Activated effector memory CD4-positive, alpha-beta T cell treated with Interleukin-2 at 50 U/mL for 16 hours (primary cell): ENCODE measurements around the gene TYRO3.
A peak's percentile ranks its signal among the peaks of the same experiment; 100 is the strongest.
"Not testable (repeated sequence)": the region's sequence is repeated elsewhere in the genome, so short reads cannot be mapped to it uniquely, and the experiment has no call there.

Source experiments
- DNase-seq: peaks from one replicate; pipeline ENCODE4 v3.0.0-alpha.2; 2020

The TYRO3 gene

DNA sequence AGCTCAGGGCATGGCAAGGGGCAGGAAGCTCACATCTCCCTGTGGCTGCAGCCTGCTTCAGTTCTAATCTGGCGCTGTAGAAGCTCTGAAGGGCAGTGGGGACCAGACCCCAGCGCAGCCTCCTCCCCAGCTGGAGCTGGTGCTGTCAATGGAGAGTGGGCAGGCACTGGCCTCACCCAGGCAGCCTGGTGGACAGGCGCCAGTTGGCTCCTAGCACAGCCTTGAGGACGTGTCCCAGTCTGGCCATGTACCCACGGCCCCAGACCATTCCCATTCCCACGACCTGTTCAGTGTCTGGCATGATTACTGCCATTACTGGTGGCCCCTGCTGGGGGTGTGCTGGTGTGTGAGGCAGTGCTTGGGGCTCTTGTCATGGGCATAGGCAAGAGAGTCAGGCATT is 16.3 kb downstream of the TYRO3 start:
- no peak for DNase-seq

DNA sequence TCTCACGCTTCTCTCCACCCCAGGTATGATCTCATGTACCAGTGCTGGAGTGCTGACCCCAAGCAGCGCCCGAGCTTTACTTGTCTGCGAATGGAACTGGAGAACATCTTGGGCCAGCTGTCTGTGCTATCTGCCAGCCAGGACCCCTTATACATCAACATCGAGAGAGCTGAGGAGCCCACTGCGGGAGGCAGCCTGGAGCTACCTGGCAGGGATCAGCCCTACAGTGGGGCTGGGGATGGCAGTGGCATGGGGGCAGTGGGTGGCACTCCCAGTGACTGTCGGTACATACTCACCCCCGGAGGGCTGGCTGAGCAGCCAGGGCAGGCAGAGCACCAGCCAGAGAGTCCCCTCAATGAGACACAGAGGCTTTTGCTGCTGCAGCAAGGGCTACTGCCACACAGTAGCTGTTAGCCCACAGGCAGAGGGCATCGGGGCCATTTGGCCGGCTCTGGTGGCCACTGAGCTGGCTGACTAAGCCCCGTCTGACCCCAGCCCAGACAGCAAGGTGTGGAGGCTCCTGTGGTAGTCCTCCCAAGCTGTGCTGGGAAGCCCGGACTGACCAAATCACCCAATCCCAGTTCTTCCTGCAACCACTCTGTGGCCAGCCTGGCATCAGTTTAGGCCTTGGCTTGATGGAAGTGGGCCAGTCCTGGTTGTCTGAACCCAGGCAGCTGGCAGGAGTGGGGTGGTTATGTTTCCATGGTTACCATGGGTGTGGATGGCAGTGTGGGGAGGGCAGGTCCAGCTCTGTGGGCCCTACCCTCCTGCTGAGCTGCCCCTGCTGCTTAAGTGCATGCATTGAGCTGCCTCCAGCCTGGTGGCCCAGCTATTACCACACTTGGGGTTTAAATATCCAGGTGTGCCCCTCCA is 19.1 kb downstream of the TYRO3 start:
- DNase-seq = no peak

DNA sequence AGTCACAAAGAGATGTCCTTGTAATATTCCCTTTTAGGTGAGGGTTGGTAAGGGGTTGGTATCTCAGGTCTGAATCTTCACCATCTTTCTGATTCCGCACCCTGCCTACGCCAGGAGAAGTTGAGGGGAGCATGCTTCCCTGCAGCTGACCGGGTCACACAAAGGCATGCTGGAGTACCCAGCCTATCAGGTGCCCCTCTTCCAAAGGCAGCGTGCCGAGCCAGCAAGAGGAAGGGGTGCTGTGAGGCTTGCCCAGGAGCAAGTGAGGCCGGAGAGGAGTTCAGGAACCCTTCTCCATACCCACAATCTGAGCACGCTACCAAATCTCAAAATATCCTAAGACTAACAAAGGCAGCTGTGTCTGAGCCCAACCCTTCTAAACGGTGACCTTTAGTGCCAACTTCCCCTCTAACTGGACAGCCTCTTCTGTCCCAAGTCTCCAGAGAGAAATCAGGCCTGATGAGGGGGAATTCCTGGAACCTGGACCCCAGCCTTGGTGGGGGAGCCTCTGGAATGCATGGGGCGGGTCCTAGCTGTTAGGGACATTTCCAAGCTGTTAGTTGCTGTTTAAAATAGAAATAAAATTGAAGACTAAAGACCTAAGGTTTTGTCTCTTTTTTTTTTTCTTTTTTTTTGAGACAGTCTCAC is 19.8 kb downstream of the TYRO3 start:
- no peak for DNase-seq

DNA sequence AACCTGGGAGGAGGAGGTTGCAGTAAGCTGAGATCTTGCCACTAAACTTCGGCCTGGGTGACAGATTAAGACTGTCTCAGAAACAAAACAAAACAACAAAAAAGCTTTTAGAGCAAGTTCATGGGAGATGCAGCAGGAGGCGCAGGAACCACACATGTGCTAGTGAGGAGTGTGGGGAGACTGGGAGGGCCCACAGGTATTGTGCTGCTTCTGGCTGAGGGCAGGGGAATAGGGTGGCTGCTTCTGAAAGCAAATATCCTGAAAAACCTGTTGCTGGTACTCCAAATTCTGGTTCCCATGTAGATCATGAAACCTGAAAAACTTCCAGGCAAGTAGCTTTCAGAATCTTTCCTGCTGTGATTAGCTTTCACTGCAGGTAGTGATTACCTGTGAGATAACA is 22.1 kb downstream of the TYRO3 start:
- no peak for DNase-seq

DNA sequence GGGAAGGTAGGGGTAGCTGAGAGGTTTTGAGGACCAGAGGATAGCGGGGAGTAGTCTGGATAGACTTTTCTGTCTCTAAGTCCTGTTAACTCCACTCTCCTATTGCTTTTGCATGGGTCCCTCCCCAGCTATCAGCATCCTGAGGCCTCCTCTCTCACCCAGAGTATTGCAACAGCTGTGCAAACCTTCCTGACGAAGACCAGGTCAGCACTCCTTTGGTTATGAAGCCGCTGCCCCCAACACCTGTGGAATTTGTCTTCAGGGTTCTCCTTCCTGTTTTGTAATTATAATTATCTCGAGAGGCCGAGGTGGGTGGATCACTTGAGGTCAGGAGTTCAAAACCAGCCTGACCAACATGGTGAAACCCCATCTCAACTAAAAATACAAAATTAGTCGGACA is 24.8 kb downstream of the TYRO3 start:
- no peak for DNase-seq

DNA sequence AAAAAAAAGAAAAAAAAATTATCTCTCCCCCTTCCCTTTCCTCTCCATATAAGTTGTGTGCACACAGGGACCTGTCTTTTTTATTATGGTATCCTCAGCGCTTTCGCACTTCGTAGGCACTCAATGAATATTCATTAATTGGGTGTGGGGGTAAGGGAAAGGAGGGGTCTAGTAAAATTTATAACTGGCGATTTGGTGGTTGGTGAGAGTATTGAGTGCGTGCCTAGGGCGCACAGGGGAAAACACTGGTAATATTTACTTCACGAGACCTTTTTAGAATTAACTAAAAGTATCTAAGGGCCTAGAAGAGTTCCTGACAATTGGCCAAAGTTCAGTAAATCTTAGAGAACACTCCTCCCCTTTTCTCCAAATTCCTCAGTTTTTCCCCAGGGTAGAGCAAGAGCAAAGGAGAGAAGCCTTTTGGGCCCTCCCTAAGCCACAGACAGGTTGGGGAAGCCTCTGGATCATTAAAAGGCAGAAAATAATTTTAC is 25.7 kb downstream of the TYRO3 start:
- DNase-seq = no peak

DNA sequence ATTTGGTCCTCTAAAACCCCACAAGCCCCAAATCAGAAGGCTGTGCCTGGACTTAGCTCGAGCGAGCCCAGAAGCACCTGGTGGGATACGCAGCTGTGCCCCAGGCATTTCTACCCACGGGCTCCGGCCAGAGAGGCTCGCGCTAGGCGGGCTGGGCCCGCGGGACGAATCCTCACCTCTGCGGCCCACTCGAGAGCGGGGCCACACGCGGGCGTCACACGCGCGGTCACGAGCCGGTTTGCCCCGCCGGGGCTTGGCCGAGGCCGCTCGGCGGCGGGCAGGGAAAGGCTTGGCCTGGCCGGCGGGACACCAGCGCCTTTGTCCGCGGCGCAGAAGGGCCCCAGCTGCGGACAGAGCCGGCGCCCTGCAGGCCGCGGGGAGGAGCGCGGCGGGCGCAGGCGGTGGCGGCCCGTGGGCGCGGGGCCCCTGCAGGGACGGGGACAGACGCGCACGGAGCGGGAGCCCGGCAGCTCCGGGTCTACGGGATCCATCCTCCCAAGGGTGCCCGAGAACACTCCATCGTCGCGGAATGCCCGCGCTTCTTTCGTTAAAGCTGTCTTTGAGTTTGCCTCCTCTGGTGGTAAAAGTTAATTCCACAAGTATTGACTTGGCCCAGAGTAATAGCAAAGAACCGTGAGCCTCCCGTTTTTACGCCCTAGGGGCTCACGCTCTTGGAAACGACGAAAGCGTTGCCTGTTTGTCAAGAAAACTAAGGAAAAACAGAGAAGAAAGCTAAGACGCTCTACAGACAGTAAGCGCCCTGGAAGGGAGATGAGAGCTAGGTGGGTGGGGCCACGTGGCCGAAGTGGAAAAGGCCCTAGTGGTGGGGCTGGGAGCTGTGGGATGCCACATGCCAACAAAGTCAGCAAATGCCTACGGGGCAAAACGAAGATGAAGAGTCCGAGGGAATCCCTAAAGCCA is 26.4 kb downstream of the TYRO3 start:
- DNase-seq = no peak

DNA sequence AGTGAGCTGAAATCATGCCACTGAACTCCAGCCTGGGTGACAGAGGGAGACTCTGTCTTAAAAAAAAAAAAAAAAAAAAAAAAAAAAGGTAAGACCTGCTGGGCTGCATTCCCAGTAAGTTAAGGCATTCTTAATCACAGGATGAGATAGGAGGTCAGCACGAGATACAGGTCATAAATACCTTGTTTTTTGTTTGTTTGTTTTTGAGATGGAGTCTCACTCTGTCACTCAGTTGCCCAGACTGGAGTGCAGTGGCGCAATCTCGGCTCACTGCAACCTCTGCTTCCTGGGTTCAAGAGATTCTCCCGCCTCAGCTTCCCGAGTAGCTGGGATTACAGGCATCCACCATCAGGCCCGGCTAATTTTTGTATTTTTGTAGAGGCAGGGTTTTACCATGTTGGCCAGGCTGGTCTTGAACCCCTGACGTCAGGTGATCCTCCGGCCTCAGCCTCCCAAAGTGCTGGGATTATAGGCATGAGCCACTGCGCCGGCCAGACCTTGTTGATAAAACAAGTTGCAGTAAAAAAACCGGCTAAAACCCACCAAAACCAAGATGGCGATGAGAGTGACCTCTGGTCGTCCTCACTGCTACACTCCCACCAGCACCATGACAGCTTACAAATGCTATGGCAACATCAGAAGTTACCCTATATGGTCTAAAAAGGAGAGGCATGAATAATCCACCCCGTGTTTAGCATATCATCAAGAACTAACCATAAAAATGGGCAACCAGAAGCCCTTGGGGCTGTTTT is 27.7 kb downstream of the TYRO3 start:
- not testable (repeated sequence) for DNase-seq

DNA sequence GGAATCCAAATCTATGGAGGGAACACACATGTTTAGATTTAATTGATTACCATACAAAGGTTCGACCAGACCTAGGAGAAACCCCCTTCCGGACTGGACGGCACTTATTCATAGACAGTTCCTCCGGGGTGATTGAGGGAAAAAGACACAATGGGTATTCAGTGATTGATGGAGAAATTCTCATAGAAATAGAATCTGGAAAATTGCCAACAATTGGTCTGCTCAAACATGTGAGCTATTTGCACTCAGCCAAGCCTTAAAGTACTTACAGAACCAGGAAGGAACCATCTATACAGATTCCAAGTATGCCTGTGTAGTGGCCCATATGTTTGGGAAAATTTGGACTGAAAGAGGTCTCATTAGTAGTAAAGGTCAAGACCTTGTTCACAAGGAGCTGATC is 30.0 kb downstream of the TYRO3 start:
- not testable (repeated sequence) for DNase-seq

DNA sequence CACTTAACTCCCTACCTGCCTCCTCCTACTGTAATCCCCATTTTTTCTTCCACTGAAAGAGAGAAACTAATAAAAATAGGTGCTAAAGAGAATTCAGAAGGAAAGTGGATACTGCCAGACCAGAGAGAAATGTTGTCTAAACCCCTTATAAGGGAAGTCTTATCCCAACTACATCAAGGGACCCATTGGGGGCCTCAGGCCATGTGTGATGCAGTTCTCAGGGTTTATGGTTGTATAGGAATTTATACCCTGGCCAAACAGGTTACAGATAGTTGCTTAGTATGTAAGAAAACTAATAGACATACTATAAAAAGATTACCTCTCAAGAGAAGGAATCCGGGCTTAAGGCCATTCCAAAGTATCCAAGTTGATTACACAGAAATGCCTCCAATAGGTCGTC is 30.6 kb downstream of the TYRO3 start:
- DNase-seq = not testable (repeated sequence)

DNA sequence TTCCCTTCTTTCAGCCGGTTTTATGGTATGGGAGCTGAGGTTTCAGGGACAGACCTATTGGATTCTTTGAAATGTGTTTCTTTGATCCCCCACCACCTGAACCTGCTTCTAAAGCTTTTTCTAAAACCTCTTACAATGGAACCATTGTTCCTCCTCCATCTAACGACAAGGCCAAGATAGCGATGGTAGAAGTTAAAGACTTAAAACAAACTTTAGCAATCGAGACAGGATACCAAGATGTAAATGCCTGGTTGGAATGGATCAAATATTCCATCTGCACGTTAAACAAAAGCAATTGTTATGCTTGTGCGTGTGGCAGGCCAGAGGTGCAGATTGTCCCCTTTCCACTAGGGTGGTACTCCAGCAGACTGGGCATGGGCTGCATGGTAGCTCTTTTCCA is 32.2 kb downstream of the TYRO3 start:
- DNase-seq = not testable (repeated sequence)

DNA sequence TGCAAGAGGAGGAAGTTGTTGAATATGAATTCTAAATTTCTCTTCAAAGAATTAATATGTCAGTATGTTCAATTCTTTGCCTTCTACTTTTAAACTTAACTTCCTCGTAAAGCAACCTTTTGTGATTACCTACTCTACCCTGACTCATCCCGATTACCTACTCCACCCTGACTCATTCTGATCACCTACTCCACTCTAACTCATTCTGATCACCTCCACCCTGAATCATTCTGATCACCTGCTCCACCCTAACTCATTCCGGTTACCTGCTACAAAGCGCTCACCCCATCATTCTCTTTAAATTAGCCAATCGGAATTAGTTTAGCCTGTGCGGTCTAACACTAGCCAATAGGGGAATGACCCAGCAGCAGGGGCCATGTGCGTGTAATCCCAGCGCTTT is 33.7 kb downstream of the TYRO3 start:
- DNase-seq = not testable (repeated sequence)

DNA sequence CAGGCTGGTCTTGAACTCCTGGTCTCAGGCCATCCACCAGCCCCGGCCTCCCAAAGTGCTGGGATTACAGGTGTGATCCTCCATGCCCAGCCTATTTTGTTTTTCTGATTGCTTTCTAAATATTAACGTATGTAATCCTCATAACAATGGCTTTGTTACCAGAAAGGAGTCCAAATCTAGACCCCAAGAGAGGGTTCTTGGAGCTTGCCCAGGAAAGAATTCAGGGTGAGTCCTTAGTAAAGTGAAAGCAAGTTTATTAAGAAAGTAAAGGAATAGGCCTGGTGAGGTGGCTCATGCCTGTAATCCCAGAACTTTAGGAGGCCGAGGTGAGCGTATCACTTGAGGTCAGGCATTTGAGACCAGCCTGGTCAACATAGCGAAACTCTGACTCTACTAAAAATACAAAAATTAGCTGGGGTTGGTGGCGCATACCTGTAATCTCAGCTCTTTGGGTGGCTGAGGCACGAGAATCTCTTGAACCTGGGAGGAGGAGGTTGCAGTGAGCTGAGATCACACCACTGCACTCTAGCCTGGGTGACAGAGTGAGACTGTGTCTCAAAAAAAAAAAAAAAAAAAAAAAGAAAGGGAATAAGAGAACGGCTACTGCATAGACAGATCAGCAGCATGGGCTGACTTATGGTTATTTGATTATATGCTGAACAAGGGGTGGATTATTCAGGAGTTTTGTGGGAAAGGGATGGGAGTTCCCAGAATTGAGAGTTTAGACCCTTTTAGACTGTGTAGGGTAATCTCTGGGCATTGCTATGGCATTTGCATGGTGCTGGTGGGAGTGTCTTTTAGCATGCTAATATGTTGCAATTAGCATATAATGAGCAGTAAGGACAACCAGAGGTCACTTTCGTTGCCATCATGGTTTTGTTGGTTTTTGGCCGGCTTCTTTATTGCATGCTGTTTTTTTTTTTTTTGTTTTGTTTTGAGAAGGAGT is 36.1 kb downstream of the TYRO3 start:
- no peak for DNase-seq

DNA sequence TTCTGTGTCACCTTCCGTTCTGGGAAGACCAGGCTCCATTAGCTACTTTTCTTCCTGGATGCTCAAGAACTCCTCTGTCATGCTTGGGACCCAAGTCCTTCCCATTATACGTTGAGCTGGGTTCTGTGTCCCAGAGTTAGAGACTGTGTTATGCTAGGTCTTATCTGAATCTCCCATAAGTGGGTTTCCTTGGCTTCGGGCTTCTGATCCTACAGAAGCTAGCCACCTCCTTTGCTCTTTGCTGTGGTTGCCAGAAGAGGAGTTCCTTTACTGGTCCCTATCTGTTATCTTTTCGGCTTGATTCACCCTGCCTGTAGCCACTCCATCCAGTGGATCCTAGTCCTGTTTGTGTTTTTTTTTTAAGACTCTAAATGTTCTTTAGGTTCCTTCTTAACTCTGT is 38.0 kb downstream of the TYRO3 start:
- DNase-seq = no peak

DNA sequence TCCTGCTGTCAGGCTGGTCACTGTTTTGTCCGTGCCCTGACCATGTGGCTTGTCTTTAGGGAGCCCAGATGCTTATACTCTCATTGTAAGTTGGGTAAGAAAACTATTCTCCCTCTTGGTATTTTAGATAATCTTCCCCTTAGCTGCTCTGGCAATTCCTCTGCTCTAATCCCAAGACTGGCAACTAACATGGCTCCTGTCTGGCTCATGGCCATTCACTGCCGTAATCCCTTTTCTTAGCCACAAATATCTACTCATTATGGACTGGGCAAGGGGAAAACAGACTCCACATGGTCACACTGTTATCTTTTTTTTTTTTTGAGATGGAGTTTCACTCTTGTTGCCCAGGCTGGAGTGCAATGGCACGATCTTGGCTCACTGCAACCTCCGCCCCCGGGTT is 38.8 kb downstream of the TYRO3 start:
- DNase-seq = no peak

DNA sequence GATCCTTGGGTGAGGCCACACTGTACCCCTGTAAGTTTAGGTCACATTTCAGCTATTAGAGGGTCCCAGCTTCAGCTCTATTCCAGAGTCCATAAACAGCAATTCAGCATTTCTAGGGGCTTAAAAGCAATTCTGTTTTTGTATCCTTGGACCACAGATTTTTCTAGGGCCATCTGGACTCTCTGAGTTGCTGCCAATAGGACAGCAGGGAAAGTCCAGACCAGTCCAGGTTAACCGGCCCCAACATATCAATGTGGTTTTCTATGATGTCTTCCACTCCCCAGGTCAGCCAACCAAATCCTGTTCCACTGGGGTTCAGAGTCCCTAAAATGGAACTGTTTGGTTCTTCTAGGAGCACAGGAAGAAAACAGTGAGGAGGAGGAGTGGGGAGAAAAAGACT is 40.0 kb downstream of the TYRO3 start:
- DNase-seq = no peak

DNA sequence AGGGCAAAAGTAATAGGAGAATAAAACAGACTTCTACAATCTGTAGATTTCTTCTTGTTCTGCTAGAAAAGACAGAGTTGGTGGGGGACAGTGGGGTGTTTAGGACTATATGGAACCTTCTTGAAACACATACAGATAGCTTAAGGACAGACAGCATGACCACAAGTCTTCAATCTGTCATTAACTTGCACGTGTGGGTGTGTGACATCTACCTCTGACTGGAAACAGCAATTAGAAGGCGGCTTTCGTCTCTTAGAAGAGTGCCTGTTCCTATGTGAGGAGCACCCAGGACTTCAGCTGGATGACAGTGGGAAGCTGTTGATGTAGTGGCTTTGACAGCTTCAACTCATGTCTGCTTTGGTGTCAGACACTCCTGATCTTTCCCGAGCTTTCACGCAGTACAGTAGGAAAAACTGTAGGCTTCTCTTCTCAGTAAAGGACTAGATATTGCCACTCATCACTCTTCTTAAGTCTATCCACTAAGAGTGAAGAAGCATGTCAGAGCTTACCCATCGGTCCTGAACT is 44.5 kb downstream of the TYRO3 start:
- DNase-seq = no peak

DNA sequence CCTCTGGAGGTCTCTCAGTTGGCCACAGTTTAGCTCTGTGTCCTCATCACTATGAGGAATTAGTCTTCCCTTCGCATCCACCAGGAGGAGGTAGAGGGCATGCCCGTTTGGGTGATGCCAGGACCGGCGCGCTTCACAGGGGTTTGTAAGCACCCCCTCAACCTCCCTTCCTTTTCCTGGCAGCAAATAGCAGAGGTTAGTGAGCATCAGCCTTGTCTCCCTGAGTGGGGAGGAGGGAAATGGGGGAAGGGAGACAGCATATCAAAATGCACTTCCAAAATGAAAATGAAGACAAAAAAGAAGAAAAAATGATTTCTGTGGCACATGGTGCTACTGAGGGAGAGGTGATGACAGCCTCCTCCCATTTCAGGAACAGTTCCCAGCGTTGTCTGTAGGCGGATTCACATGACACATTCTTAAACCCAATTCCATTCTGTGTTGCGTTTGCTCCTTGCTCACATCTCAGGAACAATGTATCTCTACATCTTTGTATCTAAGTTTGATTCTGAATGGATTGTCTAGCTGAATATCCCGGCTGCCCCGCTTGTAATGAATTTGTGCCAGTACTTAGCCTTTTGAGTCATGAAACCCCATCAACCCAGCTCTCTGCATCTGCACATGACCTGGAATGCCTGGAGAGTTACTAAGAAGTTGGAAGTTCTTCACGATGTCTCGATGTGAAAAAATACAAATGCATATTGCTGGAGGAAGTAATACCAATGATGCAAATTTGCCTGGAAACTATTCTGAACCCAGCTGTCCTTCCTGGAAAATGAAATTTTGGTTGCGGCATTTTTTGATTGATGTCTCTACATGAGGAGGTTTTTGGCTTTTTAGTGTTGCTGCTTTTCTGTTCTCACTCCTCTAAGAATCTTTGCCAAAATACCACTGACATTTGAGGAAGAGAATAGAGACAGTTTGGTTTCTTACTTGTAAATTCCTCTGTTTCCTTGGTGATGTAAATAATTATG is 45.2 kb downstream of the TYRO3 start:
- DNase-seq = peak; percentile 18

DNA sequence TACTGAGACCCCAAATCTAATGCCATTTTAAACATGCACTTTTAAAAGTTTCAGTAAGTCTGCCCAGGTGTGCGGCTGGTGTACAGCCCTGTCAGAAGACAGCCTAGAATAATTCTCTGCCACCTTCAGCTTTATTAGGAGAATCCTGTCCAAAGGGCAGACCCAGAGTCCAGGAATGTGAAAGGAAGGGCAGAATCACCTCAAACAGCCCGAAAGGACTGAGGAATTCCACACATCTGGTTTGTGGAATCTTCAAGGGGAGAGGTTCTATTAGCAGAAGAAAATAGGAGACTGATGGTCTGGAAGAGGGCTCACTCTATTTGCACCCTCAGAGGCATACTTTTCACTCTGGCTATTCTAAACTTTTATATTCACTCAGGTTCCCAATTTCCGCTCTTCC is 46.6 kb downstream of the TYRO3 start:
- DNase-seq = no peak

DNA sequence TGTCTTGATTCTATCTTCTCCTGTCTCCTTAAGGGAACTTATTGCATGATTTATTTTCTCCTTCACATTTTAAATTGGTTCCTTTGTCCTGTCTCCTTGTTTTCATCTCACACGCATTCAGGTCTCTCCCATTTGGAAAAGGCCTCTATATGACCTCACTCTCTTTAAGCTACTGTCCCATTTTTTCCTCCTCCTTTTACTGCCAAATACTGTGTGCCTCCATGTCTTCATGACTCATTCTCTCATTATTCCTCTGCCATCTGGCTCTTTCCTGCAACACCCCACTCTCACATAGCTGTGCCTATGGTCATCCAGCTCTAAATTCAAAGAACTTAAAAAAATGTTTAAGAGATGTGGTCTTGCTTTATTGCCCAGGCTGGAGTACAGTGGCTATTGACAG is 48.0 kb downstream of the TYRO3 start:
- DNase-seq = no peak
